ENCODE measurements around the gene AKT1S1.

AKT1S1 gene

DNA sequence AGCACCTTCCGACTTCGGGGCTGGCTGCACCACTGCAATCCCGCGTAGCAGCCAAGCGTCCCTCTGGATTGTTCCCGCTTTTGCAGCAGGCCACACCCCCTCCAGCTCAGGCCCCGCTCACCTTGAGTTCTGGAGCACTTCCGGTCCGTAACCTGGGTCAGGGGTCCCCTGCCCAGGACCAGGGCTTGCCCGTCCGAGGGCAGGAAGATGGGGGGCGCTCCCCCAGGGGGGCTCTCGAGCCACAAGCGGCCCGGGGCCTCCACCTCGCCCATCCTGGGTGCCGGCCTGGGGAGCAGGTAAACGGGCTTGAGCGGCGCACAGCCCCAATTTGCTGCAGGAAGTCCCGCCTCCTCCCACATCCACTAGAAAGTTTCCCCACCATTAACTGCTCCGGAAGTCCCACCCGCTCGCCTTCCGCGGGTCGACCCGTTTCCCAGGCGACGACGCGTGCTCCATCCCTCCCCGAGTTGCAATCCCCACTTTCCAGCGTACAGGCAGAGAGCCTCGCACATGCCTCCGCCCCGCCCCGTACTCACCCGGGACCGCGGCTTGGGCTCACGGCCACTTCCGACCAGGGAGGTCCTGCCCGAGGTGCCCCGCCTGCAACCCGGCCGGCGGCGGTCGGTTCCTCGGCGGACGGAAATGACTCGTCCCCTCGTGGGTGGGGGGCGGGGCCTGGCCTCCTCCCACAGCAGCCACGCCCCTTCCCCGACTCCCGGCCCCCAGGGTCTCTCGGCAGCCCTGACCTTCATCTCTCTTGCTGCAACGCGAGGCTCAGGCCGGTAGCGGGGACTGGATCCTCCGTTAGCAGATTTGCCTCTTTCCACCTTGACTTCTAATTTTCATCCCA lies 10.0 kb downstream of the AKT1S1 start, which contains the start of gene PNKP (continued):
- peak; percentile 77 for TF ChIP-seq PRDM10 (tag by site-specific recombination; IDR thresholded peaks at IDR 0.05)
- peak; percentile 98 for TF ChIP-seq SP3 (tag by site-specific recombination; IDR thresholded peaks at IDR 0.05)
- peak; percentile 88 for TF ChIP-seq SP7 (tag by site-specific recombination; IDR thresholded peaks at IDR 0.05)
- no peak for TF ChIP-seq MEIS1 (CRISPR knock-in tag; IDR thresholded peaks at IDR 0.05; ENCODE audit: borderline replicate concordance)
- no peak for TF ChIP-seq PRDM6 (tag by site-specific recombination; IDR thresholded peaks at IDR 0.05)
- TF ChIP-seq ZNF394 (tag by site-specific recombination; IDR thresholded peaks at IDR 0.05; ENCODE audit: borderline replicate concordance), result peak; percentile 12; the same call in 1 of the 2 replicates
- peak; percentile 47; the same call in 1 of the 2 replicates for TF ChIP-seq HIC1 (tag by site-specific recombination; IDR thresholded peaks at IDR 0.05)
- TF ChIP-seq ZNF670 (tag by site-specific recombination; IDR thresholded peaks at IDR 0.05; ENCODE audit: low read depth), result no peak
- no peak for TF ChIP-seq ZNF146 (tag by site-specific recombination; IDR thresholded peaks at IDR 0.05)
- no peak for TF ChIP-seq SALL2 (tag by site-specific recombination; IDR thresholded peaks at IDR 0.05; ENCODE audit: borderline replicate concordance)
- TF ChIP-seq, protein P1, sequence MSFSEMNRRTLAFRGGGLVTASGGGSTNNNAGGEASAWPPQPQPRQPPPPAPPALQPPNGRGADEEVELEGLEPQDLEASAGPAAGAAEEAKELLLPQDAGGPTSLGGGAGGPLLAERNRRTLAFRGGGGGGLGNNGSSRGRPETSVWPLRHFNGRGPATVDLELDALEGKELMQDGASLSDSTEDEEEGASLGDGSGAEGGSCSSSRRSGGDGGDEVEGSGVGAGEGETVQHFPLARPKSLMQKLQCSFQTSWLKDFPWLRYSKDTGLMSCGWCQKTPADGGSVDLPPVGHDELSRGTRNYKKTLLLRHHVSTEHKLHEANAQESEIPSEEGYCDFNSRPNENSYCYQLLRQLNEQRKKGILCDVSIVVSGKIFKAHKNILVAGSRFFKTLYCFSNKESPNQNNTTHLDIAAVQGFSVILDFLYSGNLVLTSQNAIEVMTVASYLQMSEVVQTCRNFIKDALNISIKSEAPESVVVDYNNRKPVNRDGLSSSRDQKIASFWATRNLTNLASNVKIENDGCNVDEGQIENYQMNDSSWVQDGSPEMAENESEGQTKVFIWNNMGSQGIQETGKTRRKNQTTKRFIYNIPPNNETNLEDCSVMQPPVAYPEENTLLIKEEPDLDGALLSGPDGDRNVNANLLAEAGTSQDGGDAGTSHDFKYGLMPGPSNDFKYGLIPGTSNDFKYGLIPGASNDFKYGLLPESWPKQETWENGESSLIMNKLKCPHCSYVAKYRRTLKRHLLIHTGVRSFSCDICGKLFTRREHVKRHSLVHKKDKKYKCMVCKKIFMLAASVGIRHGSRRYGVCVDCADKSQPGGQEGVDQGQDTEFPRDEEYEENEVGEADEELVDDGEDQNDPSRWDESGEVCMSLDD (tag by site-specific recombination; IDR thresholded peaks at IDR 0.05), result peak; percentile 17; the same call in 1 of the 2 replicates
- TF ChIP-seq, protein P2, sequence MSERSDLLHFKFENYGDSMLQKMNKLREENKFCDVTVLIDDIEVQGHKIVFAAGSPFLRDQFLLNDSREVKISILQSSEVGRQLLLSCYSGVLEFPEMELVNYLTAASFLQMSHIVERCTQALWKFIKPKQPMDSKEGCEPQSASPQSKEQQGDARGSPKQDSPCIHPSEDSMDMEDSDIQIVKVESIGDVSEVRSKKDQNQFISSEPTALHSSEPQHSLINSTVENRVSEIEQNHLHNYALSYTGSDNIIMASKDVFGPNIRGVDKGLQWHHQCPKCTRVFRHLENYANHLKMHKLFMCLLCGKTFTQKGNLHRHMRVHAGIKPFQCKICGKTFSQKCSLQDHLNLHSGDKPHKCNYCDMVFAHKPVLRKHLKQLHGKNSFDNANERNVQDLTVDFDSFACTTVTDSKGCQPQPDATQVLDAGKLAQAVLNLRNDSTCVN (tag by site-specific recombination; optimal IDR thresholded peaks at IDR 0.05), result peak; percentile 60
- TF ChIP-seq, protein P3, sequence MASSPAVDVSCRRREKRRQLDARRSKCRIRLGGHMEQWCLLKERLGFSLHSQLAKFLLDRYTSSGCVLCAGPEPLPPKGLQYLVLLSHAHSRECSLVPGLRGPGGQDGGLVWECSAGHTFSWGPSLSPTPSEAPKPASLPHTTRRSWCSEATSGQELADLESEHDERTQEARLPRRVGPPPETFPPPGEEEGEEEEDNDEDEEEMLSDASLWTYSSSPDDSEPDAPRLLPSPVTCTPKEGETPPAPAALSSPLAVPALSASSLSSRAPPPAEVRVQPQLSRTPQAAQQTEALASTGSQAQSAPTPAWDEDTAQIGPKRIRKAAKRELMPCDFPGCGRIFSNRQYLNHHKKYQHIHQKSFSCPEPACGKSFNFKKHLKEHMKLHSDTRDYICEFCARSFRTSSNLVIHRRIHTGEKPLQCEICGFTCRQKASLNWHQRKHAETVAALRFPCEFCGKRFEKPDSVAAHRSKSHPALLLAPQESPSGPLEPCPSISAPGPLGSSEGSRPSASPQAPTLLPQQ (tag by site-specific recombination; IDR thresholded peaks at IDR 0.05), result peak; percentile 59
- no peak for TF ChIP-seq ZNF747 (tag by site-specific recombination; IDR thresholded peaks at IDR 0.05)
- no peak for TF ChIP-seq ZNF791 (tag by site-specific recombination; IDR thresholded peaks at IDR 0.05)
- no peak for TF ChIP-seq ZNF530 (tag by site-specific recombination; IDR thresholded peaks at IDR 0.05; ENCODE audit: low read depth)
- TF ChIP-seq, protein P4, sequence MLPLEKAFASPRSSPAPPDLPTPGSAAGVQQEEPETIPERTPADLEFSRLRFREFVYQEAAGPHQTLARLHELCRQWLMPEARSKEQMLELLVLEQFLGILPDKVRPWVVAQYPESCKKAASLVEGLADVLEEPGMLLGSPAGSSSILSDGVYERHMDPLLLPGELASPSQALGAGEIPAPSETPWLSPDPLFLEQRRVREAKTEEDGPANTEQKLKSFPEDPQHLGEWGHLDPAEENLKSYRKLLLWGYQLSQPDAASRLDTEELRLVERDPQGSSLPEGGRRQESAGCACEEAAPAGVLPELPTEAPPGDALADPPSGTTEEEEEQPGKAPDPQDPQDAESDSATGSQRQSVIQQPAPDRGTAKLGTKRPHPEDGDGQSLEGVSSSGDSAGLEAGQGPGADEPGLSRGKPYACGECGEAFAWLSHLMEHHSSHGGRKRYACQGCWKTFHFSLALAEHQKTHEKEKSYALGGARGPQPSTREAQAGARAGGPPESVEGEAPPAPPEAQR (tag by site-specific recombination; IDR thresholded peaks at IDR 0.05), result no peak
- TF ChIP-seq ZNF112 (tag by site-specific recombination; IDR thresholded peaks at IDR 0.05), result no peak
- no peak for TF ChIP-seq MYNN (tag by site-specific recombination; IDR thresholded peaks at IDR 0.05; ENCODE audit: borderline replicate concordance)
- peak; percentile 63; the same call in 1 of the 2 replicates for TF ChIP-seq KLF7 (tag by site-specific recombination; IDR thresholded peaks at IDR 0.05; ENCODE audit: borderline replicate concordance)
- no peak for TF ChIP-seq HOXC10 (CRISPR knock-in tag; IDR thresholded peaks at IDR 0.05)
- no peak for TF ChIP-seq ZFP41 (tag by site-specific recombination; IDR thresholded peaks at IDR 0.05; ENCODE audit: borderline replicate concordance)
- TF ChIP-seq ZBTB48 (tag by site-specific recombination; IDR thresholded peaks at IDR 0.05), result no peak
